ENCODE results near the gene POLE3. TPM values are rescaled to one million over a fixed set of nuclear protein-coding genes. Genes with fewer than 3 reads are reported as not detected.
A peak's percentile ranks its signal among the peaks of the same experiment; 100 is the strongest.
"Not testable (repeated sequence)": the region's sequence is repeated elsewhere in the genome, so short reads cannot be mapped to it uniquely, and the experiment has no call there.

Gene POLE3
- total and polyA plus RNA-seq, 2 donors (not counting 1 experiment from before 2014, with no cell fraction given): 50.3 to 60.7 TPM

- H3K27me3 Mint-ChIP-seq; ATAC-seq (ENCODE audit: low read depth); H3K27me3 ChIP-seq (replicated peaks in 1 of 4; ENCODE audit: control extremely low read depth in 1 of 4, control insufficient read depth in 3 of 4, insufficient read depth in 4 of 4, low read length in 3 of 4); H3K9me3 ChIP-seq (ENCODE audit: control extremely low read depth in 1 of 3, control insufficient read depth in 2 of 3, insufficient read depth in 1 of 3, low read length in 2 of 3); H3K9ac ChIP-seq (ENCODE audit: low read length); H2AFZ ChIP-seq (ENCODE audit: insufficient read depth, low read depth, low read length, poor library complexity, severe bottlenecking); H4K20me1 ChIP-seq (ENCODE audit: control insufficient read depth, insufficient read depth, low read length, poor library complexity, severe bottlenecking); H3K9me3 Mint-ChIP-seq (ENCODE audit: insufficient read depth); H3K4me2 ChIP-seq (replicated peaks; ENCODE audit: low read depth, low read length, poor library complexity, severe bottlenecking); H3K4me3 ChIP-seq (ENCODE audit: control extremely low read depth in 1 of 5, extremely low read depth in 1 of 5, insufficient read depth in 1 of 5, low read depth in 2 of 5, low read length in 4 of 5): not testable (repeated sequence)
- Mint-ChIP-seq H3K4me1 (peaks cover 32% of the 10 kb centered on the region), H3K4me3 (peak overlapping the region; percentile 17), H3K27ac (peak overlapping the region; percentile 66)
- intact Hi-C loops (cut with micrococcal nuclease): loop anchor here (1.0 to 10.0 kb wide), 3 partner anchors 98 to 1772 kb away; partner anchors contain the start of gene DNAJC25
- POLR2A ChIA-PET: interaction anchor here (0.6 kb wide), 1 partner anchor 27 kb away, joined by 3 read pairs; no protein-coding TSS in a partner anchor
- H3K4me1 ChIP-seq (ENCODE audit: control insufficient read depth in 2 of 2, insufficient read depth in 2 of 2, low read length in 2 of 2): peaks cover 8 to 17% of the 10 kb centered on the region in 2 donors
- peaks cover 25% of the 10 kb centered on the region for H3K79me2 ChIP-seq (ENCODE audit: control insufficient read depth, insufficient read depth, low read length)
- CTCF ChIA-PET: interaction anchor here (0.6 to 10.6 kb wide), 8 partner anchors 48 to 251 kb away, joined by 3 to 98 read pairs (median 4); partner anchors contain the start of genes CDC26 and PRPF4
- H3K36me3 ChIP-seq (replicated peaks in 1 of 2; ENCODE audit: control extremely low read depth in 1 of 2, control insufficient read depth in 1 of 2, extremely low read depth in 1 of 2, insufficient read depth in 2 of 2, low read length in 1 of 2): peaks cover 0 to 16% of the 10 kb centered on the region in 2 experiments
- peak; percentile 77 for TF ChIP-seq CTCF (IDR thresholded peaks at IDR 0.05)
- DNase-seq: peak; percentile 67
- H3K27ac ChIP-seq (ENCODE audit: low read length in 2 of 2): peak overlapping the region in 1 of 2 donors; percentile 2
- 38% methylated on average over 5 of the region's 7 CpGs for WGBS (ENCODE audit: insufficient coverage)
Measured at GRCh38 chr9:113406873-113407511, 3.5 kb downstream of the POLE3 start.

GRCh38 chr9:113406353-113406752, 4.1 kb downstream of the POLE3 start:
- Histone ChIP-seq H3K36me3 (replicated peaks in 1 of 2; ENCODE audit: control extremely low read depth in 1 of 2, control insufficient read depth in 1 of 2, extremely low read depth in 1 of 2, insufficient read depth in 2 of 2, low read length in 1 of 2) (peaks cover 0 to 16% of the 10 kb centered on the region in 2 experiments), H3K79me2 (ENCODE audit: control insufficient read depth, insufficient read depth, low read length) (peaks cover 30% of the 10 kb centered on the region), H3K4me1 (ENCODE audit: control insufficient read depth in 2 of 2, insufficient read depth in 2 of 2, low read length in 2 of 2) (peaks cover 12 to 18% of the 10 kb centered on the region in 2 donors)
- H4K20me1 ChIP-seq (ENCODE audit: control insufficient read depth, insufficient read depth, low read length, poor library complexity, severe bottlenecking); H3K27ac Mint-ChIP-seq; H3K9ac ChIP-seq (ENCODE audit: low read length); H3K4me3 Mint-ChIP-seq; H3K4me3 ChIP-seq (ENCODE audit: control extremely low read depth in 1 of 5, extremely low read depth in 1 of 5, insufficient read depth in 1 of 5, low read depth in 2 of 5, low read length in 4 of 5); H3K27ac ChIP-seq (ENCODE audit: low read length in 2 of 2); H3K9me3 Mint-ChIP-seq (ENCODE audit: insufficient read depth); DNase-seq; H3K4me2 ChIP-seq (replicated peaks; ENCODE audit: low read depth, low read length, poor library complexity, severe bottlenecking); ATAC-seq (ENCODE audit: low read depth); H3K27me3 Mint-ChIP-seq; H3K27me3 ChIP-seq (replicated peaks in 1 of 4; ENCODE audit: control extremely low read depth in 1 of 4, control insufficient read depth in 3 of 4, insufficient read depth in 4 of 4, low read length in 3 of 4); H2AFZ ChIP-seq (ENCODE audit: insufficient read depth, low read depth, low read length, poor library complexity, severe bottlenecking); H3K9me3 ChIP-seq (ENCODE audit: control extremely low read depth in 1 of 3, control insufficient read depth in 2 of 3, insufficient read depth in 1 of 3, low read length in 2 of 3): not testable (repeated sequence)
- CTCF ChIA-PET: interaction anchor here (0.6 to 10.6 kb wide), 9 partner anchors 20 to 251 kb away, joined by 3 to 98 read pairs (median 4); partner anchors contain the start of genes CDC26 and PRPF4
- WGBS (ENCODE audit: insufficient coverage): 100% methylated on average over 4 of the region's 9 CpGs
- POLR2A ChIA-PET: interaction anchor here (0.7 kb wide), 1 partner anchor 252 kb away, joined by 4 read pairs; no protein-coding TSS in a partner anchor
- intact Hi-C loops (cut with micrococcal nuclease): loop anchor here (10.0 kb wide), 1 partner anchor 1772 kb away; the partner anchor contains the start of gene DNAJC25
- H3K4me1 Mint-ChIP-seq: peaks cover 37% of the 10 kb centered on the region

Measured in B cell (primary cell).